ENCODE measurements around the gene COQ5. TPM values are rescaled to one million over a fixed set of nuclear protein-coding genes. Genes with fewer than 3 reads are reported as not detected.

Gene COQ5
- polyA plus RNA-seq, 3 donors, result 9.3 to 38.9 (median 30.6) TPM

- 20% methylated on average over 1 of the region's 9 CpGs for WGBS (ENCODE audit: insufficient coverage)
- intact Hi-C loops (cut with micrococcal nuclease), result loop anchor here (5.0 kb wide), 2 partner anchors 35 to 40 kb away; partner anchors contain the start of gene RNF10 (in 1 of the 2)
- H3K27me3 Mint-ChIP-seq (ENCODE audit: low read depth in 3 of 3), result peaks cover 0 to 2% (median 0%) of the 10 kb centered on the region in 3 donors
Observed at GRCh38 chr12:120497524-120498150, 31.3 kb downstream of the COQ5 start.

More at GRCh38 chr12:120497524-120498150, 31.3 kb downstream of the COQ5 start:
- H3K4me3 Mint-ChIP-seq, result peak overlapping the region; percentile 93 to 98
- Histone ChIP-seq H3K36me3 (replicated peaks in 1 of 2; ENCODE audit: control insufficient read depth in 1 of 2, insufficient read depth in 2 of 2, low read length in 2 of 2) (peaks cover 22 to 38% of the 10 kb centered on the region in 2 donors), H3K4me2 (replicated peaks; ENCODE audit: extremely low read depth, low read length, poor library complexity, severe bottlenecking) (peak overlapping the region; percentile 94), H3K27ac (ENCODE audit: low read depth in 1 of 2, low read length in 2 of 2) (peak overlapping the region in 1 of 2 donors; percentile 76), H4K20me1 (ENCODE audit: insufficient read depth, low read length) (peaks cover 30% of the 10 kb centered on the region), H3K9ac (ENCODE audit: insufficient read depth, low read length, poor library complexity, severe bottlenecking) (no peak overlapping the region), H3K27me3 (ENCODE audit: control insufficient read depth in 2 of 2, insufficient read depth in 2 of 2, low read length in 2 of 2) (no peaks in the 10 kb centered on the region), H3K4me3 (replicated peaks in 1 of 3; ENCODE audit: low read depth in 2 of 3, low read length in 3 of 3) (peak overlapping the region; percentile 91 to 99 (median 99)), H2AFZ (ENCODE audit: insufficient read depth, low read depth, low read length, poor library complexity, severe bottlenecking) (no peak overlapping the region), H3K9me3 (replicated peaks in 1 of 2; ENCODE audit: control insufficient read depth in 1 of 2, insufficient read depth in 1 of 2, low read length in 2 of 2) (no peaks in the 10 kb centered on the region), H3K4me1 (ENCODE audit: control insufficient read depth in 1 of 2, insufficient read depth in 2 of 2, low read length in 2 of 2) (peaks cover 17 to 21% of the 10 kb centered on the region in 2 donors), H3K79me2 (ENCODE audit: insufficient read depth, low read length) (peaks cover 30% of the 10 kb centered on the region)
- H3K9me3 Mint-ChIP-seq, result no peaks in the 10 kb centered on the region
- peaks cover 17 to 43% of the 10 kb centered on the region in 2 donors for H3K36me3 Mint-ChIP-seq
- TF ChIP-seq, protein P1, sequence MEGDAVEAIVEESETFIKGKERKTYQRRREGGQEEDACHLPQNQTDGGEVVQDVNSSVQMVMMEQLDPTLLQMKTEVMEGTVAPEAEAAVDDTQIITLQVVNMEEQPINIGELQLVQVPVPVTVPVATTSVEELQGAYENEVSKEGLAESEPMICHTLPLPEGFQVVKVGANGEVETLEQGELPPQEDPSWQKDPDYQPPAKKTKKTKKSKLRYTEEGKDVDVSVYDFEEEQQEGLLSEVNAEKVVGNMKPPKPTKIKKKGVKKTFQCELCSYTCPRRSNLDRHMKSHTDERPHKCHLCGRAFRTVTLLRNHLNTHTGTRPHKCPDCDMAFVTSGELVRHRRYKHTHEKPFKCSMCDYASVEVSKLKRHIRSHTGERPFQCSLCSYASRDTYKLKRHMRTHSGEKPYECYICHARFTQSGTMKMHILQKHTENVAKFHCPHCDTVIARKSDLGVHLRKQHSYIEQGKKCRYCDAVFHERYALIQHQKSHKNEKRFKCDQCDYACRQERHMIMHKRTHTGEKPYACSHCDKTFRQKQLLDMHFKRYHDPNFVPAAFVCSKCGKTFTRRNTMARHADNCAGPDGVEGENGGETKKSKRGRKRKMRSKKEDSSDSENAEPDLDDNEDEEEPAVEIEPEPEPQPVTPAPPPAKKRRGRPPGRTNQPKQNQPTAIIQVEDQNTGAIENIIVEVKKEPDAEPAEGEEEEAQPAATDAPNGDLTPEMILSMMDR (IDR thresholded peaks at IDR 0.05), result no peak
- peak overlapping the region in 3 of 7 donors; percentile 34 to 88 (median 45) for H3K27ac Mint-ChIP-seq
- H3K4me1 Mint-ChIP-seq, result peaks cover 24% of the 10 kb centered on the region
- DNase-seq, result no peak
